BE2C (cell line): Measurements from ENCODE around the gene GFY.

Experiments
- DNase-seq: peaks from one replicate; pipeline ENCODE4 v3.0.0-alpha.2; 2020
- H3K27me3 ChIP-seq: fragments of 250-450 bp; sonication (Bioruptor Pico); 2 replicates; pipeline ENCODE4 v1.5.1; 2020; ENCODE audit warnings: mild to moderate bottlenecking
- H3K36me3 ChIP-seq: fragments of 250-450 bp; sonication (Bioruptor Pico); 2 replicates; pipeline ENCODE4 v1.5.1; 2020; ENCODE audit warnings: mild to moderate bottlenecking
- H3K4me1 ChIP-seq: fragments of 250-450 bp; sonication (Bioruptor Pico); 2 replicates; pipeline ENCODE4 v1.5.1; 2020
- H3K4me3 ChIP-seq: 2 replicates; pipeline ENCODE4 v1.5.1; 2011; ENCODE audit warnings: low read depth, low read length
- H3K9me3 ChIP-seq: fragments of 250-450 bp; sonication (Bioruptor Pico); 2 replicates; pipeline ENCODE4 v1.5.1; 2020
- TF ChIP-seq, protein P1 (sequence below): IDR thresholded peaks from 2 replicates; pipeline ENCODE4 v1.5.1; 2012; ENCODE audit warnings: mild to moderate bottlenecking, low read depth, low read length

The GFY gene

DNA sequence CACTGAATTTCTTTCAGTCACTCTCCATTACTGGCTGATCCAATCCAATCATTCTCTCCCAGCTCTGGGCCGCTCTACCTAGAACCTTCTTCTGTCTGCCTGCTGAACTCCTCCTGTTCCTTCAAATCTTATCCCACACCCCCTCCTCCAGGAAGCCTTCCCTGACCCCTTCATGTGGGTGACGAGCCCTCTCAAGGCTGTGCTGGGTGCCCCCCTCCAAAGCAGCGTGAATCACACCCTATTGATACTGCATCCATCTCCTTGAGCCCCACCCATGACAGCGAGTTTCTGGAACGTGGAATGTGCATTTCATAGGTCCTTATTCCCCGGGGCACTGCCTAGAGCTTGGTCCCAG lies 23.2 kb downstream of the GFY start:
- DNase-seq, result no peak
- H3K27me3 ChIP-seq, result no peaks in the 10 kb centered on the region
- TF ChIP-seq, protein P1, sequence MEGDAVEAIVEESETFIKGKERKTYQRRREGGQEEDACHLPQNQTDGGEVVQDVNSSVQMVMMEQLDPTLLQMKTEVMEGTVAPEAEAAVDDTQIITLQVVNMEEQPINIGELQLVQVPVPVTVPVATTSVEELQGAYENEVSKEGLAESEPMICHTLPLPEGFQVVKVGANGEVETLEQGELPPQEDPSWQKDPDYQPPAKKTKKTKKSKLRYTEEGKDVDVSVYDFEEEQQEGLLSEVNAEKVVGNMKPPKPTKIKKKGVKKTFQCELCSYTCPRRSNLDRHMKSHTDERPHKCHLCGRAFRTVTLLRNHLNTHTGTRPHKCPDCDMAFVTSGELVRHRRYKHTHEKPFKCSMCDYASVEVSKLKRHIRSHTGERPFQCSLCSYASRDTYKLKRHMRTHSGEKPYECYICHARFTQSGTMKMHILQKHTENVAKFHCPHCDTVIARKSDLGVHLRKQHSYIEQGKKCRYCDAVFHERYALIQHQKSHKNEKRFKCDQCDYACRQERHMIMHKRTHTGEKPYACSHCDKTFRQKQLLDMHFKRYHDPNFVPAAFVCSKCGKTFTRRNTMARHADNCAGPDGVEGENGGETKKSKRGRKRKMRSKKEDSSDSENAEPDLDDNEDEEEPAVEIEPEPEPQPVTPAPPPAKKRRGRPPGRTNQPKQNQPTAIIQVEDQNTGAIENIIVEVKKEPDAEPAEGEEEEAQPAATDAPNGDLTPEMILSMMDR, result no peak
- H3K4me1 ChIP-seq, result no peaks in the 10 kb centered on the region
- no peaks in the 10 kb centered on the region for H3K9me3 ChIP-seq
- no peak overlapping the region for H3K4me3 ChIP-seq
- H3K36me3 ChIP-seq, result peaks cover 31% of the 10 kb centered on the region

DNA sequence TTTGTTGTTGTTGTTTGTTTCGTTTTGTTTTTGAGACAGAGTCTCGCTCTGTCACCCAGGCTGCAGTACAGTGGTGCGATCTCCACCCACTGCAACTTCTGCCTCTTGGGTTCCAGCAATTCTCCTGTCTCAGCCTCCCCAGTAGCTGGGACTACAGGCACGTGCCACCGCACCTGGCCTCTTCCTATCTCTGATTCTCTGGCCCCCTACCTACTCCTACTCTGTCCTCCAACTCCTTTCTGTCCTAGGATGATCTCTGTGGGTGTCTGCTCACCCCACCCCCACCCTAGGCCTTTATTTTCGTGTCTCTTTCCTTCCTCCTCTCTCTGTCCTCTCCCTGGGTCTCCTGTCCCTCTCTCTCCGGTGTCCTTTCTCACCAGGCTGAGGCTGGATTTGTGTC lies 25.2 kb downstream of the GFY start:
- no peak for DNase-seq
- no peaks in the 10 kb centered on the region for H3K4me1 ChIP-seq
- H3K9me3 ChIP-seq, result no peaks in the 10 kb centered on the region
- H3K4me3 ChIP-seq, result peak overlapping the region; percentile 96
- TF ChIP-seq, protein P1, result no peak
- peaks cover 31% of the 10 kb centered on the region for H3K36me3 ChIP-seq
- H3K27me3 ChIP-seq, result no peaks in the 10 kb centered on the region

DNA sequence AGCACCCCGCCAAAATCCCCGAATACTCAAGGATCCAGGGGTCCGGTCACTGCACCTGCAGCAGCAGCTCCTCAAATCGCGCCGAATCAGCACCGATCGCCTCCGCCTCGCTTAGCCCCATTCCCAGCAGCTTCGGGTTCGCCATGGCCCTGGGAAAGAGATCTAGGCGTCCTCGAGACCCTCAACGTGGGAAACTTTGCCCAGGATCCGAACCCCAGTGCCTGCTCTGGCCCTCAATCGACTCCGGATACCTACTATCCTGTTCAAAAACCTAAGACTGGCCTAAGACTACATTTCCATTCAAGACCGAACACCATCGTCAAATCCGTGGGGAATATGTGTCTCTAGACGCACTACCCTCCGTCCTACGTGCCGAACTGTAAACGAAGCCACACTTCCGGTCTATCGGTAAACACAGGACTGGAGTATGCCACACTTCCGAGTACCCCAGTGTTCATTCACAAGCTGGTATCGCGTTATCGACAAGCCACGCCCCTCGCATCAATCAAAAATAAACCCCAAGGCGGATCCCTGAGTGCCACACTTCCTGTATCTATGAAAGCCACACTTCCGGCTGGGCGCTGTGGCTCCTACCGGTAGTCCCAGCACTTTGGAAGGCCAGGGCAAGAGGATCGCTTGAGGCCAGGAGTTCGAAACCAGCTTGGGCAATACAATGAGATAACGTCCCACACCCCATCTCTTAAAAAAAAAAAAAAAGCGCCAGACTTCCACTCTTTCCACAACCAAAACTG lies 26.4 kb downstream of the GFY start, which contains the start of gene PIH1D1:
Gene PIH1D1 (minus strand): TSS at position 385 of the 752 bp plus-strand sequence. CDS start 240 bp downstream, at position 145.
- Histone ChIP-seq H3K27me3 (no peaks in the 10 kb centered on the region), H3K9me3 (no peaks in the 10 kb centered on the region), H3K4me1 (no peaks in the 10 kb centered on the region), H3K36me3 (peaks cover 27% of the 10 kb centered on the region), H3K4me3 (peak within 1 kb of the TSS; percentile 96)
- peak; percentile 97 for DNase-seq
- TF ChIP-seq, protein P1, result peak; percentile 20; the same call in 1 of the 2 replicates

DNA sequence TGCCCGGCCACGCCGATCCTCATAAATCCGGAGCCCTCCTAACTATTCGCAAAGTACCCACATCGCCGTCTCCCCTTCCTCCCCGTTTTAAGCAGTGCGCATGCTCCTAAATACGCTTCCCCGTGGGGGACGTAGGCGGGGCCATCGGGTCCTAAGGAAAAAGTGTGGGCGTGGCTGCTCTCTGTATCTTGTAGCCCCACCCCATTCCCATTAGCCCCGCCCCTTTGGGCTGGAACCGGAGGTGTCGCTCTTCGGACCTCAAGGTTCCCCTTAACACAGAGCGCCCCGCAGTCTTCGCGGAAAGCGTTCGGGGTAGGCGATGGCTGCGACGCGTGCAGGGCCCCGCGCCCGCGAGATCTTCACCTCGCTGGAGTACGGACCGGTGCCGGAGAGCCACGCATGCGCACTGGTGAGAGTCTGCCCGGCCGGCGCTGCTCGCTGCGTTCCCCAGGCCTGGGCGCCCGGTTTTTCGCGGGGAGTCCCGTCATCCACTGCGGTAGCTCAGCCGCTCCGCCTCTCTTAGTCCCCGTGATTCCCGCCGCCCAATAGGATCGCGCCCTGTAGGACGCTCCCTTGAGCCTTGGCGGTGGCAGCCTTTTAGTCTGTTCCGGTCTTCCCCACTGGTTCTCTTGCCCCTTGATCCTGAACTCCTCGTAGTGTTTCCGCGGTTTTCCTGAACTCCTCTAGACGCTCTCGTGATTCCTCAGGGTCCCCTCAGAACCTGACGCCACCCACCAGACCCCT lies 28.0 kb downstream of the GFY start, which contains the start of gene ALDH16A1:
Gene ALDH16A1 (plus strand): TSS at position 213 of the 744 bp plus-strand sequence. CDS start 107 bp downstream, at position 320.
- peak; percentile 99 for DNase-seq
- H3K4me3 ChIP-seq, result peak within 1 kb of the TSS; percentile 76
- H3K9me3 ChIP-seq, result no peaks in the 10 kb centered on the region
- no peaks in the 10 kb centered on the region for H3K4me1 ChIP-seq
- no peaks in the 10 kb centered on the region for H3K27me3 ChIP-seq
- H3K36me3 ChIP-seq, result peaks cover 14% of the 10 kb centered on the region
- TF ChIP-seq, protein P1, result no peak

DNA sequence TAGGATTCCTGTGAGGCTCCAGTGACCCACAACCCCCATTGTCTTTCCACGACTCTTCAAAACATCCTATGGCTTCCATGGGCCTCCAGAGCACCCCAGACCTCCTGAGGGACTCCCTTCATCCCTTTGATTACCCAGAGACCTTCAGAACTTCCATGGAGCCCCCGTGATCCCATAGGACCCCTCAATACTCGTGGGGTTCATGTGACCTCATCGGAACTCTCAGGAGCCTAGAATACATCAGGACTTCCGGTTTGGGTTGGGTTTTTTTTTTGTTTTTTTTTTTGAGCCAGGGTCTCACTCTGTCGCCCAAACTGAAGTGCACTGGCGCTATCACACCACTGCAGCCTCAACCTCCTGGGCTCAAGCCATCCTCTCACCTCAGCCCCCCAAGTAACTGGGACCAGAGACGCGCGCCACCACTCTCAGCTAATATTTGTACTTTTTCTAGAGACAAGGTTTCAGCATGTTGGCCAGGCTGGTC lies 28.6 kb downstream of the GFY start:
- H3K36me3 ChIP-seq, result peaks cover 9% of the 10 kb centered on the region
- no peak for DNase-seq
- H3K4me1 ChIP-seq, result no peaks in the 10 kb centered on the region
- no peaks in the 10 kb centered on the region for H3K9me3 ChIP-seq
- peak overlapping the region; percentile 76 for H3K4me3 ChIP-seq
- no peaks in the 10 kb centered on the region for H3K27me3 ChIP-seq
- TF ChIP-seq, protein P1, result no peak

DNA sequence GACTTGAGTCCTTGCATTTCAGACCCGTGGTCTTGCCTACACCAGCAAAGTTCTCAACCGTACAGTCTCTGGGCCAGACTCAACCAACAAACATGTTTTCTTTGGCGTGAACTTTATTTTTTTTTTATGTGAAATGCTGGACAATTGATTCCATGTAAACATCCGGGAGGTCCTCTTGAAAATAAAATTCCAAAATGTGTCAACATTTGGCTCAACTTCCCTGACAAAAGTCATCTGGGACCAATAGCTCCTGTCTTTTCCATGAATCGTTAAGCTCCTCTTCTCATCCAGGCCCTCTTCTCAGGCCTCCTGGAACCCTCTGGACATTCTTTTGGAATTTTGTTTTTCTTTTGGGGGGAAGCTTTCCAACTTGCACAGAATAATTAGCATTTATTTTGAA lies 30.6 kb downstream of the GFY start:
- Histone ChIP-seq H3K9me3 (no peaks in the 10 kb centered on the region), H3K27me3 (no peaks in the 10 kb centered on the region), H3K4me1 (no peaks in the 10 kb centered on the region), H3K36me3 (no peaks in the 10 kb centered on the region), H3K4me3 (no peak overlapping the region)
- no peak for DNase-seq
- TF ChIP-seq, protein P1, result no peak
